IPS-18a (cell line): Measurements from ENCODE around the gene CPSF7.

ENCODE experiments used
- H3K27ac ChIP-seq: one replicate; pipeline ENCODE4 v1.5.1; 2013; ENCODE audit warnings: low read length
- H3K27me3 ChIP-seq: one replicate; pipeline ENCODE4 v1.6.1; 2013; ENCODE audit warnings: mild to moderate bottlenecking, low read length; ENCODE audit not compliant: control insufficient read depth, insufficient read depth
- H3K36me3 ChIP-seq: one replicate; pipeline ENCODE4 v1.6.1; 2013; ENCODE audit warnings: low read depth, low read length; ENCODE audit not compliant: control insufficient read depth
- H3K4me1 ChIP-seq: one replicate; pipeline ENCODE4 v1.6.1; 2013; ENCODE audit warnings: low read depth, low read length; ENCODE audit not compliant: control insufficient read depth
- H3K4me3 ChIP-seq: one replicate; pipeline ENCODE4 v1.5.1; 2013; ENCODE audit warnings: low read length
- H3K9ac ChIP-seq: one replicate; pipeline ENCODE4 v1.6.1; 2013; ENCODE audit warnings: mild to moderate bottlenecking, low read length, moderate library complexity
- H3K9me3 ChIP-seq: one replicate; pipeline ENCODE4 v1.6.1; 2013; ENCODE audit warnings: low read depth, low read length; ENCODE audit not compliant: control insufficient read depth

CPSF7 gene

GRCh38 chr11:61378713-61379313 lies 51.0 kb downstream of the CPSF7 start:
- no peak overlapping the region for H3K4me3 ChIP-seq

GRCh38 chr11:61377461-61378160 lies 52.2 kb downstream of the CPSF7 start:
- Histone ChIP-seq H3K4me1 (no peaks in the 10 kb centered on the region), H3K4me3 (no peak overlapping the region), H3K36me3 (peaks cover 3% of the 10 kb centered on the region), H3K27ac (no peak overlapping the region), H3K27me3 (no peaks in the 10 kb centered on the region), H3K9ac (no peak overlapping the region), H3K9me3 (peaks cover 14% of the 10 kb centered on the region)

More at GRCh38 chr11:61378713-61379313, 51.0 kb downstream of the CPSF7 start:
- H3K36me3 ChIP-seq = no peaks in the 10 kb centered on the region
- H3K4me1 ChIP-seq = no peaks in the 10 kb centered on the region
- H3K9ac ChIP-seq = no peak overlapping the region
- no peak overlapping the region for H3K27ac ChIP-seq
- H3K9me3 ChIP-seq = peaks cover 7% of the 10 kb centered on the region
- H3K27me3 ChIP-seq = no peaks in the 10 kb centered on the region

- no peak overlapping the region for H3K9ac ChIP-seq
Observed at GRCh38 chr11:61375761-61376108, 54.0 kb downstream of the CPSF7 start.

GRCh38 chr11:61372659-61373420 lies 56.9 kb downstream of the CPSF7 start:
- no peak overlapping the region for H3K9ac ChIP-seq
- H3K4me1 ChIP-seq = no peaks in the 10 kb centered on the region
- H3K9me3 ChIP-seq = peaks cover 14% of the 10 kb centered on the region
- H3K36me3 ChIP-seq = peaks cover 25% of the 10 kb centered on the region
- no peaks in the 10 kb centered on the region for H3K27me3 ChIP-seq
- no peak overlapping the region for H3K27ac ChIP-seq
- H3K4me3 ChIP-seq = no peak overlapping the region

More at GRCh38 chr11:61375761-61376108, 54.0 kb downstream of the CPSF7 start:
- Histone ChIP-seq H3K9me3 (peaks cover 14% of the 10 kb centered on the region), H3K4me1 (no peaks in the 10 kb centered on the region), H3K27ac (no peak overlapping the region), H3K27me3 (no peaks in the 10 kb centered on the region), H3K36me3 (peaks cover 3% of the 10 kb centered on the region), H3K4me3 (no peak overlapping the region)

- Histone ChIP-seq H3K9me3 (peaks cover 14% of the 10 kb centered on the region), H3K27ac (no peak overlapping the region)
Observed at GRCh38 chr11:61370349-61371005, 59.3 kb downstream of the CPSF7 start.

GRCh38 chr11:61369372-61370348 lies 60.1 kb downstream of the CPSF7 start:
- H3K27ac ChIP-seq = no peak overlapping the region

More at GRCh38 chr11:61370349-61371005, 59.3 kb downstream of the CPSF7 start:
- H3K36me3 ChIP-seq = peaks cover 47% of the 10 kb centered on the region
- no peak overlapping the region for H3K4me3 ChIP-seq
- no peak overlapping the region for H3K9ac ChIP-seq
- no peaks in the 10 kb centered on the region for H3K27me3 ChIP-seq
- H3K4me1 ChIP-seq = no peaks in the 10 kb centered on the region

GRCh38 chr11:61368646-61369045 lies 61.1 kb downstream of the CPSF7 start:
- H3K36me3 ChIP-seq = peaks cover 57% of the 10 kb centered on the region

More at GRCh38 chr11:61369372-61370348, 60.1 kb downstream of the CPSF7 start:
- no peaks in the 10 kb centered on the region for H3K27me3 ChIP-seq
- H3K36me3 ChIP-seq = peaks cover 48% of the 10 kb centered on the region
- no peak overlapping the region for H3K4me3 ChIP-seq
- no peaks in the 10 kb centered on the region for H3K4me1 ChIP-seq
- no peak overlapping the region for H3K9ac ChIP-seq
- peaks cover 10% of the 10 kb centered on the region for H3K9me3 ChIP-seq

GRCh38 chr11:61367406-61367805 lies 62.4 kb downstream of the CPSF7 start:
- H3K36me3 ChIP-seq = peaks cover 54% of the 10 kb centered on the region
- no peaks in the 10 kb centered on the region for H3K27me3 ChIP-seq
- H3K9ac ChIP-seq = no peak overlapping the region
- H3K9me3 ChIP-seq = no peaks in the 10 kb centered on the region
- no peak overlapping the region for H3K27ac ChIP-seq
- peaks cover 4% of the 10 kb centered on the region for H3K4me1 ChIP-seq
- H3K4me3 ChIP-seq = no peak overlapping the region

More at GRCh38 chr11:61368646-61369045, 61.1 kb downstream of the CPSF7 start:
- H3K27ac ChIP-seq = no peak overlapping the region
- peaks cover 7% of the 10 kb centered on the region for H3K9me3 ChIP-seq
- H3K4me3 ChIP-seq = no peak overlapping the region
- H3K27me3 ChIP-seq = no peaks in the 10 kb centered on the region
- H3K4me1 ChIP-seq = no peaks in the 10 kb centered on the region
- no peak overlapping the region for H3K9ac ChIP-seq

GRCh38 chr11:61364012-61364675 lies 65.6 kb downstream of the CPSF7 start:
- no peak overlapping the region for H3K27ac ChIP-seq
- no peak overlapping the region for H3K4me3 ChIP-seq
- peaks cover 4% of the 10 kb centered on the region for H3K4me1 ChIP-seq

GRCh38 chr11:61362542-61362875 lies 67.3 kb downstream of the CPSF7 start:
- Histone ChIP-seq H3K4me1 (peaks cover 4% of the 10 kb centered on the region), H3K9ac (peak overlapping the region; percentile 96), H3K27ac (peak overlapping the region; percentile 95), H3K27me3 (no peaks in the 10 kb centered on the region), H3K9me3 (no peaks in the 10 kb centered on the region), H3K36me3 (peaks cover 28% of the 10 kb centered on the region), H3K4me3 (peak overlapping the region; percentile 93)

More at GRCh38 chr11:61364012-61364675, 65.6 kb downstream of the CPSF7 start:
- no peaks in the 10 kb centered on the region for H3K27me3 ChIP-seq
- no peak overlapping the region for H3K9ac ChIP-seq
- H3K9me3 ChIP-seq = no peaks in the 10 kb centered on the region
- H3K36me3 ChIP-seq = peaks cover 43% of the 10 kb centered on the region
